CD4-positive, alpha-beta T cell treated with Interleukin-4 for 1 hour (primary cell): Measurements from ENCODE around the gene TMEM106C.

ENCODE experiments used
- DNase-seq, 2 donors: peaks; one replicate each; pipeline ENCODE4 v3.0.0-alpha.2; 2020 to 2022

Gene TMEM106C

DNA sequence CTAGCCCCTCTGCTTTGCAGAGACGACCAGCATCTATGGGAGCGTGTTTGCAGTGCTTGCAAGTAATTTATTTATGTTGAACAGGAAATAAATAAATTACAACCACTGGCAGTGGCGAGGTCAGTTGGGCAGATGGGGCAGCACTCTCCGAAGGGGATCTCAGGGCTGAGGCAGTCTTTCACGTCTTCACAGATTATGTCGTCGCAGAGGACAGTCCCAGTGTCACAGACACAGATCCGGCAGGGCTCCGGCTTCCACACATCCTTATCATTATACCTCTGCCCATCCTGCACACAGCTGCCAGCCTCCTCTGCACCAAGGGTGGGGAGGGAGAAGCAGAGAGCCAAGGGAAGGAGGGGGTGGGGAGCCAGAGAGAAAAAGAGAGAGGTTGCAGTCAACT is 36.4 kb downstream of the TMEM106C start:
- DNase-seq = no peak

DNA sequence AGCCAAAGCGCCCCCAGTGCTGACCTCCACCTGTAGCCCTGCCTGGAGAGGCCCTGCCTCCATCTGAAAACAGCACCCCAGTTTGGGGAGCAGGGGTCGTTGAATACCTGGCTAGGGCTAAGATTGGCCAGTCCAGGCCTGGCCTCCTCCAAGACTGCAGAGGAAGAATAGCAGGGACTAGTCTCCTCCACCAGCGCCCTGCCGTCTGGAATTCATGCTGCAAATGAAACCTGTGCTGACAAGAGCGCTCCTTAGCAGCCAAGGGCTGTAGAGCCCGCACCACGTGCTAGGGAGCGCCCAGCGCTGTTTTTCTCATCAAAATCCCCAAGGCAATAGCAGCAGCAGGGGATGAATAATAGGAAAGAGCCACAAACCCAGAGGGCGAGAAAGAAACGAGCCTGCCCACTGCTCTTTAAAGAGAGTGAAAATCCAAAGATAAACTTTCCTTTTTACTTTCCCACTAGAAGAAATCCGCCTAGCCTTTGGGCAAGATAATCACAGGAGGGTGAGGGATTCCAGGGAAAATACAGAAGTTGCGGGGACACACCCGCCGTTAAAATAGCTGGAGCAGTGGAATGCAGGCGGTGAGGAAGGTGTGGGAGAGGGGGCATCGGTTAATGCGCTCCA is 37.6 kb downstream of the TMEM106C start:
- DNase-seq = no peak

DNA sequence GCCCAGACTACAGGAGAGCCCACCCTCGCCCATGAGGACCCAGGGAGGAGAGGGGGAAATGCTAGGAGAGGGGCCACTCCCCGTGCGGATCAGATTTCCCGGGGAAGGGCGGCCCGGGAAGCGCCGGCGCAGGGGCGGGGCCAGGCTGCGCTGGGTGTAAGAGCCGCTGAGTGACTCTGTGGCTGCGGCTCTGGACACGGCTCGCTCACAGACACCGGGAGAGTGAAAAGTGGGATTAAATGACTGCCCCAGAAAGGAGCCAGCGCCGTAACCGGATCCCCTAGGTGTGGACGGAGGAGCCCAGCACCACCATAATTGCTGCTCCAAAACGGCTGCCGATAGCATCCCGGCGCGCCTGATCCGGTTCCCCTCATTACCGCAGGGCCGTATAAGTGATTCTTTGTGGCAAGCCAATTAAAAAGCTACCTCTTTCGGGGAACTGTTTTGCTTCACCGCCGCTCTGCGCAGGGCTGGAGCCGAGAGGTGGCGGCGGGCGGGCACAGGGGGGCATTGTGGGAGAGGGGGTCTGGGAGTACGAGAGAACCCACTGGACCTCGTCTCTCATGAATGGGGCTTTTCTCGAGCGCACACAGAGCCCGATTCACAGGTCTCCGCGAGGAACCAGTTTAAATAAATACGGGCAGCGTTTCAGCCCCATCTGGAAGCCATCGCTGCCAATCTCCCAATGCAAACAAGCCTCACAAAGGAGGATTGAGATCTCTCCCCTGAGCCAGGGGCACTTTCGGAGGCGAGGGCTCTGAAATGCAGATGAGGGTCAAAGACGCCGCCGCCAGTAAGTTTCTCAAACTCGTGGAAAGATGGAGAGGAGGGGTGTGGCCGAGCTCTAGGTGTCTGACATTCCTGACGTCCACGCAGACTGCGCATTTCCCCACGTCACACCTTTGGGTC is 38.4 kb downstream of the TMEM106C start:
- peak in 1 of 2 donors; percentile 8 for DNase-seq

DNA sequence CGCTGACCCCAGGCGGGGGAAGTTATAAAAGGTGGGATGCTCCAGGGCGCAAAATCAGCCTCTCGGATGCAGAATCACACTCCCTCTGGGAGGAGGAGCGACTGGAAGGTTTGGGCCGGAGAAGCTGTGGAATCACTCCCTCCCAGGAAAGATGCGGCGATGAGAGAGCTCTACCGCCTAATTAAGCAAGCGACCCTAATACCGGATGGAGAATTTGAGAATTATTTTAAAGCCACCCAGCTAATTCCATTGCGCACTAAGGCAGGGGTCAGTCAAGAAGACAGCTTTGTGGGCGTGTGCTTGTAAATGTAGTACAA is 39.0 kb downstream of the TMEM106C start:
- DNase-seq = no peak

DNA sequence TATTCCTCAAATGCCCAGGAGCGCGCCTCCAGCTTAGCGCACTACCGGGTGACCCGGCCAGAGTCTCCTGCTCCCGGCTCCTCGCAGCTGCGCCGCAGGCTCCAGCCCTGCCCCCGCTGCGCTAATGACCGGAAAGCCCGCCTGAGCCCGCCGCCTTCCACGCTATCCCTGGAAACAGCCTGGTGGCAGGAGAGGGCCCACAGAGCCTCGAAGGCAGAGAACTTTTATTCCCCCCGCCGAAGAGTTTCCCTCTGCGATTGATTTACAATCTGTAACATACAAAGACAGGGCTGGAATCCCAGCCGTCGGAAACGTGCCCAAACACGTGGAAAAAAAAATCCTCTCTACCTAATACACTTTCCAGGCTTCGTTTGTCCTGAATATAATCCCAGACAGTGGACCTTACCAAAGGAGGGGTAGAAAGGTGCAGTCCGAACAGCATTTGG is 39.4 kb downstream of the TMEM106C start:
- peak in 1 of 2 donors; percentile 6 for DNase-seq

DNA sequence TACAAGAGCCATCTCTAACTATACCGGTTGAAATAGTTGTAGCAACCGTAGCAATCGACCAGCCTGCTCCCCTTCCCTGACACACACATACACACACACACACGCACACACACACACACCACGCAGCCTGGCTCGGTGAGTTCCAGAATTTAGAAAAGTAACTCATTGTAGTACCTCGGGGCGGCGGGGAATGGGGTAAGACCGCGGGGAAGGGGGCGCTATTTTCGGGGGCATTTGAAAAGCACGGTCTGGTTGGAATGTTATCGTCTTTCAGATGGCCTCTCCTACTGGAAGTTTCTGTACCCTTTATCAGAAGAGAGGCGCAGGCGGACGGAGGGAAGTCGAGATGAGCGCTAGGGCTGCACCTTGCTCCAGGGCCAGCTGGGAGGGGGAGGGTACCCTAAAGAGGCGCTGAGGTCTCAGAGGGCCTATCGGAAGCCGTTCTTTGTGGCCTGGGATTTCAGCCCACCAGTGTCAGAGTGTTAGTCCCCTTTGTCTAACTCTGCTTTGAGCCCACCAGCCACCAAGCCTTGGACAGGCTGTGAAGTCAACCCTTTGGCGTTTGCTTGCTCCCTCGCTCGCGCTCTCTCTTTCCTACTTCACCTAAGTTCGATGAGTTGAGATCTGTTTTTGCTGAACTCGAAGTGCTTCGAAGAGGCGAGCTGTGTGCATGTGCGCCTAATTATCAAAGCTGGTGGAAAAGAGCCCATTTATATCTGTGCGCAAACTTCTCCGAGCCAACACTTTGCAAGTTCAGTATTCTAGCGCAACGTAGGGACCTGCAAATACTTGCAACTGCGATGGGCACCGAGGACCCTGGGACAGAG is 40.0 kb downstream of the TMEM106C start:
- DNase-seq = peak in 1 of 2 donors; percentile 7

DNA sequence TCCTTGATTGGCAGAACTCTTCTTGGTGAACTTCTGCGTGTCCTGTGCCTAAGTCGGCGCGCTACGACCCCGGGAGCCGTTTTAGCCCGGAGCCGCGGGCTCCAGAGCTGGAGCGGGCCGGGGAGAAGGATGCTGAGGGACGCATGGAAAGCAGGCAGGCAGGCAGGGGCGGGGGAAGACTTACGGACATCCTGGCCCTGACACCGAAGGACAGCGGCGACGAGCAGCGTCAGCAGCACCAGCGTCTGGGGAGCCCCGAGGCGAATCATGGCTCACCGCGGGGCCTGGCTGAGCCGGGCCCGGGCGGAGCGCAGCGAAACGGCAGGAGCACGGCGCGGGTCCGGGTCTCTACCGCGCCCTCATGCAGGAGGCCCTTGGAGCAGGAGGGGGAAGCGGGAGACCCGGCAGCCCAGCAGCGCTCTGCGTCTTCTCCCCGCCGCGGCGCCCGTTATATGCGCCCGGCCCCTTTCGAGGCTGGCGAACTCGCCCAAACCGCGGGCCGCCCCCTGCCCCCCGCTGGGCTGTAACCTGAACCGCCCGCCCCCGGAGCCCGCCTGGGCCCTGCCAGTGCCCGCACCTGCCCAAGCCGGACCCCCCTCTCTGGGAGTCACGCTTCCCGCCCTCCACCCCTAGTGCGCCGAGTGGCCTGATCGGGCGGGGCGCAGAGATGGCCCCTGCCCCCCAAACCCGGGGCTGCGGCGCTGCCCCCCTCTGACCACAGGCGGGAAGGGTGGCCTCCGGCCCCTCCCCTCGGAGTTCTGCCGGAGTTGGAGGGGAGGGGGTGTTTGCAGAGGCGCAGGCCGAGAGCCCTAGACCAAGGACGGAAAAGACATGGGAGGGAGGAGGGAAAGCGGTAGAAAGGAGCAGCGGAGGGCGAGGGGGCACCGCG is 40.9 kb downstream of the TMEM106C start, which contains the start of gene COL2A1:
COL2A1 (minus strand) TSS at position 424 of the 889 bp plus-strand sequence; CDS start at position 269, 155 bp downstream.
- no peak for DNase-seq

DNA sequence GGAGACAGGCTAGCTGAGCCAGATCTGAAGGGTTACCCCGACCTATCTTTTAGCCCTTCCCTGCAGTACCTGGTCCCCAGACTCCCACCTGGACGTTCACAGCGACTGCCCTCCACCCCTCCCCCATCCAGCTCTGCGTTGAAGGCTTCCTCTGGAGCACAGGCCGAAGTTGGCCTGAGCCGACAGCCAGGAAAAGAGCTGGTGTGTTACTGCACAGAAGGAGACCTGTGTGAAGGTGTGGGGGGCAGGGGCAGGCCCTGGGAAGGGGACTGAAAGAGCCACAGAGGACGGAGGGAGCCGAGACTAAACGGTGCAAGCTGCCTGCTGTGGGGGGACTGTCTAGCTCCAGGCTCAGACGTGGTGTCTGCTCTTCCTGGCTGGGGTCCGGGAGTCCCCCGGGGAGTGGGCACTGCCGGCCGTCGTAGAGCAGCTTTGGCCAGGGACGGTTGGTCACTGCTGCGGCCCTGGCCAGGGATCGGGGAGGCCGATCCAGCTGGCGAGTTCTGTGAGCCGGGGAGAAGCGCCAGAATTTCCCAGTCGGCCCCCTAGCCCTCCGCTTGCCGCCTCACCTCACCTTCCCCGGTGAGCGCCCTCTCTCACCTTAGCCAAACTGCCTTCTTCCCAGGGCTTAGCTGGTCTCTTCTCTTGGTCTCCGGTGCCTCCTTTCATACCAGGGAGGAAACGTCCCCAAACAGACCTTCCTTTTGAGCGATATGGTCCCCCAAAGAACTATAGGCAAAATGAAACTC is 41.8 kb downstream of the TMEM106C start:
- DNase-seq = no peak

DNA sequence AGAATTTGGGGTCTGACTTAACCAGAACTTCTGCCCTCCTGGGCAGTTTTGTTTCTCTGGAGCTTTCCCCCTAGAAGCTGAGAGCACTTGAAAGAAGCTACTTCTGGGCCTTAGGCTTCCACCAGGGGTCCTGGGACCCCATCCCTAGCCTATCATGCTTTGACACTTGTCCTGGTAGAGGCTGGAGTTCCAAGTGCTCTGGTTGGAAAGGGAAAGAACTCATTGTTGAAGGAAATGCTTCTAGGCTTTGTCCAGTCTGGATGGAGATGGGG is 42.3 kb downstream of the TMEM106C start:
- DNase-seq = no peak

DNA sequence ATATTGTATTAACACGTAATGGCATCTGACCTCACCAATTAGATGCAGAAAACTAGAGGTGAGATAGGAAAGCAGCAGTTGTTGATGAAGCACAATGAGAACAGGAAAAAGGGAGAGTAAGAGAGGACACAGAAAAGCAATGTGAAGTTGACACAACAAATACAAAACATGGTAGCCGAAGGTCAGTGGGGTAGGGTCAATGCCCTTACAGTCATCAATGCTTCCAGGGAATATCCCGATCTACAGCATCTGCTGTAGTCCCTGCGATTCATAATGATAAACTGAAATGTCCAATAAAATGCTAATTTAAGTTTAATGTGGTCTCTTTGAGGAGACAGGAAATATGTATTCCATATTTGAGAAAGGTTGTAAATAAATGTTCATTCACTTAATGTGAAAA is 43.8 kb downstream of the TMEM106C start:
- no peak for DNase-seq

DNA sequence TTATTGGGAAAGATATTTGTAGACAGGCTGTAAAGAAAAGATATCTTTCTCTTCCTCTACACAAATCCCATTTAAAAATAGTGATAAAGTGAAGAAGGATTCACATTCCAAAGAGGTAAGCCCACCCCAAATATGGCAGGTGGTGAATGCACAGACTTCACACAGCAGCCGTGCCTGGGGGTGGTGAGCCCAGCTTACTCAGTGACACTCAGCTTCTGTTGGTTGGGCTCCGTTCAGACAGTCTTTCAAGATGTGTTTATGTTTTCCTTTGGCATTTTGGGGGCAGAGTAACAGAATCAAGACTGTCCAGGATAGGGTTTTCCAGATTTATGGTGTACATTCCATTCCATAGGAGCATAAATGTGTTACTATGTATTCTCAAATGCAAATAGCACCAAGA is 45.0 kb downstream of the TMEM106C start:
- DNase-seq = no peak

DNA sequence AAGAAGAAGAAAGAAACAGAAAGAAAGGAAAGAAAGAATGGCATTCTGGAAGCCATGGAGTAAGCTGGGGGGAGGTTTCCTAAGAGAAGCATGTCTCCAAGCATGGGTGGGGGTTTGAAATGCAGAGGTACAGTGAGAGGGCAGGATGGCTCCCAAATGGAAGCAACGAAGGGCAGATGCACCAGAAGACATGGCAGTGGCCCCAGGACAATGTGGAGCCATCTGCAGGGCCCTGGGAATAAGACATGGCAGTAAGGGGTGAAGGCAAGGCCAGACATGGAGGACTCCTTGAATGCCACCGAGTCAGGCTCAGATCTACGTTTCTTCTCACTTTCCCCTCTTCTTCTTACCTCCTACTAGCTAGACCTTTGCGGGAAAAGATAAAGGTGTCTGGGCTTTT is 45.6 kb downstream of the TMEM106C start:
- DNase-seq = no peak

DNA sequence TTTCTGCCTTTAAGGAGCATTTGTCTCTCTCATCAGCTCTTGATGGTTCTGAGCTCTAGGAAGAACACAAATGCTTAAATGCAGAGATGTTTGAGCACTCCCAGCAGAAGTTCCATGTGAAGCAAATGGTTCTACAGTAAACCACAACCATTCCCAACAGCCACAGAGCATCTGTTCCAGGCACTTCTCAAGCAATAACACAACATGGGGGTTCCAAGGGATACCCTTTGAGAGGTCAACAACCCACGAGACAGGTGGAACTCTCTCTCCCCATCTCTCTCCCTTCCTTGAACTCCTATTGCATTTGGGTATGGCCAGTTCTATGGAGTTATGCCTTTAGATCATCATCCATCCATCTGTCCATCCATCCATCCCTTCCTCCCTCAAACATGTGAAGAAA is 46.1 kb downstream of the TMEM106C start:
- no peak for DNase-seq

DNA sequence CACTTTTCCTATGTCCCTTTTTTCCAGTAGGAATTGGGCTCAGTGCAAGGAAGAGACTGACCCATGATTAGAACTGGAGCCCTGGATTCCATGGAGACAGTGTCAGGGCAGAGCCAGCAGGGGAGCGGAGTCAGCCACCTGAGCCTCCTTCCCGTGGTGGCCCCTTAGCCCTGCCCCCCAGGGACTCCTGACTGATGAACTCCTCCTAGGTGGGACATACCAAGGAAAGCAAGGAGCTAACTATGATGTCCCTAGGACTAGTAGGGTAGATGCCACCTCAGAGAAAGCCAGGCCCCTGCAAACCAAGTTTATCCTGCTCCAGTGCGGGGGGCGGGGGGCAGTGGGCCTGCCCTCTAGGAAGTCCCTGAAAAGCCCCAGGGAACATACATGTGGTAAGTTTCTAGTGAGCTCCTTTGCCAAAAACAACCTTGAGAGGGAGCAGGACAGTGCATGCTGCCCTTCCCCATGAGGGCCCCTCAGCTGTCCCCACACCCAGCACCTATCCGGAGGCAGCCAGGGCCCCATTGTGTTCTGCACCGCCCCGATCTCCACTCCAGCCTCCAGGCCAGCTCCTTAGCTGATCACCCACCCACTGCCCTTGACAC is 47.1 kb downstream of the TMEM106C start:
- no peak for DNase-seq

DNA sequence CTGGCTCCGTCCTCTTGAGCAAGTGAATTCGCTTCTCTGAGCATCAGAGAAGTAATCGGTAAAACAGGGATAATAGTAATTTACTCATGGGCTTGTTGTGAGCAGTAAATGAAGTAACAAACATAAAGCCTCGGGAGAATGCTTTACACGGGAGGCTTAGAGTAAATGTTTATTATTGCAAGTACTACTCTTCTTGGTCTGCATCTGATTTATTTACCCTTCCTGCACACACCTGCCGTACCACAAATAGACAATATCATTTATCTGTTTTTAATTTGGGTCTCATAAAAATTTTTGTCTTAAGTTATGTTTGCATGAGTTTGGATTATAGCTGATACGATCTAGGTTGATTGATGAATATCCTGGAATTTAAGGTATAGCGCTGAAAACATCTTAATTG is 48.7 kb downstream of the TMEM106C start:
- DNase-seq = no peak

DNA sequence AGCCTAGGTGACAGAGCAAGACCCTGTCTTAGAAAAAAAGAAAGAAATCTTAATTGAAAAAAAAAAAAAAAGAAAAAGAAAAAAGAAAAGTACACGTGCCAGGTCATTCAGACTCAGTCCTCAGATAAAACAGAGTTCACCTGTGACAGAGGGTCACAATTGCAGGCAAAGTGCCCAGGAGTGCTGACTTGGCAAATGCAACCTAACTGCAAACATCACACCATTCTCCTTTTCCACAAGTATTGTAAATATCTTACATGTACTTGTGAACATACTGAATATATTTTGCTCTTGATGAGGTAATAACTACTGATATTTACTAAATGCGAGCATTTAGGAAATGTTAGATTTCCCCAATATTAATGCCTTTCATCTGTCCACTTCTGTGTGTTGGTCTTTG is 49.9 kb downstream of the TMEM106C start:
- DNase-seq = no peak

DNA sequence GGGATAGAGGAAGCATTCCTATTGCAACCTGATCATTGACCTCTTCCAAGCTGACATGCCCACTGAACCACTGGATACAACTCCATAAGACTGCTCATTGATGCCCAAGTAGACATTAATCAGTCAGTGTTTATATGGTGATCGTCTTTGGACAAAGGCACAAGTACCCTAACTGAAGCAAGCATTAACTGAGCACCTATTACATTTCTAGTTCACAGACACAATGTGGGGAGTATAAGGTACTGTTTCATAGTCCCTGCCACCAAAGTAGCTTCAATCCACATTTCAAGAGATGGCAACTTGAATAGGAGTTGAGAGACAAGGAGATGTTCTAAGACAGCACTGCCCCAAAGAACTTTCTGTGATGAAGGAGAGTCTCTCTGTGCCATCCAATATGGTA is 51.7 kb downstream of the TMEM106C start:
- no peak for DNase-seq

DNA sequence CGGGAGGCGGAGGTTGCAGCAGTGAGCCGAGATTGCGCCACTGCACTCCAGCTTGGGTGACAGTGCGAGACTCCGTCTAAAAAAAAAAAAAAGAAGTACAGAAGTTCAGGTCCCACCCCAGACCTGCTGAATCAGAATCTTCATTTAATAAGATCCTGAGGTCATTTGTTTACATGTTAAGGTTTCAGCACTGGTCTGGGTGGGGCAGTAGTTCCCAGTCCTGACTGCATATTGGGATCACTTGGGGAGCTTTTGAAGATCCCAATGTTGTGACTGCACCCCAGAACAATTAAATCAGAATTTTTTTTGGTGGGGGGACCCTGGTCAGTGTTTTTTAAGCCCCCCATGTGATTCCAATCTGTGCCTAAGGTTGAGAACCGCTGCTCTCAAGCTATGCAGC is 52.6 kb downstream of the TMEM106C start:
- no peak for DNase-seq

DNA sequence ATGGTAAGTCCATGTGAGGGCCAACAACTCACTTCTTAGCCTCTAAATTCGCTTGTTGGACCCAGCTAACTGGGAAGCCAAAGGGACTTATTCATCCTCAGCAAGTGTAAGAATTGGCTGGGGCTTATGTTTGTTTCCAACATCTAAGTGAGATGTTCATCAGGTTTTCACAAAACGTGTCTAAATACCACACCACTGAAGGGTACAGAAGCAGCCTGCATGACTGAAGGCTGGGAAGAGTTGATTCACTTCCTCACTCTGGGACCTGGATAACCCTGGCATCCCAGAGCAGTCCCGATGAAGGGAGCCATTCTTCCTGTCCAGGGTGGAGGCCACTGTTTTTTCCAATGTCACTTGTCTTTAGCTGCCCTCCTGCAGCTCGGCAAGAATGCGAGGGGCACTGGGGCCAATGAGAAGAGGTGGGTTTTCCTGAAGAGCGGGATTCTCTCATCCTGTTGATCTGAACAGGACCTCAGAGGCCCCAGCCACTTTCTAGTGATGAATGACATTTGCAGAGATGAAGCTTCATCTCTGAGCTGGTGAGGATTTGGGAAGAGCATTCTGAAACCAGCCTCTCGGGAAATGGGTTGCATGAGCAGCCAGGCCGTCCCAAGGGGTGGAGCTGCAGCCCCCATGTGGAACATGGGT is 53.1 kb downstream of the TMEM106C start:
- no peak for DNase-seq

DNA sequence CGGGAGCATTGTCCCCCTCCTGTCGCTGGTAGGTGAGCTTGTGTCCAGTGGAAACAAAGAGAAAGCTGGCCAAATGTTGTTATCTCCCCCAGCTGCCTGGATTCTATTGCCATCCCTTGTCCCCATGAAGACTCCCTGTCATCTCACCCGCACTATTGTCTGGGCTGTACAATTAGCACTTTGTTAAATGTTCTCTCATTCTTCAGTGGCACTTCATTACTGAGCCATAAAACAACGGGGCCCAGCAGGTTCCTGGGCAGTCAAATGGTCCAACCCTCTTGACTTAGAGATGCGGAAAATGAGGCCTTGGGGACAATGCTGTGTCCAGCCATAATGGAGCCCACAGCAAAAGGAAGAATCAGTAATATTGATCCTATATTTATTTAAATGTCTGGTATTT is 54.1 kb downstream of the TMEM106C start:
- no peak for DNase-seq
